Activated naive CD4-positive, alpha-beta T cell treated with anti-CD3 and anti-CD28 coated beads, Interleukin-2, amount 50 U/mL, for 24 hours (primary cell): ENCODE data around the gene SFT2D3.

Experiments
- H3K27ac Mint-ChIP-seq: one replicate; pipeline ENCODE4 v1.8.0; 2021; ENCODE audit warnings: mild to moderate bottlenecking, mixed read lengths
- H3K27me3 Mint-ChIP-seq: one replicate; pipeline ENCODE4 v1.8.0; 2021; ENCODE audit warnings: mixed read lengths
- H3K36me3 Mint-ChIP-seq: one replicate; pipeline ENCODE4 v1.8.0; 2021; ENCODE audit warnings: mixed read lengths
- H3K4me1 Mint-ChIP-seq: one replicate; pipeline ENCODE4 v1.8.0; 2021; ENCODE audit warnings: mixed read lengths
- H3K4me3 Mint-ChIP-seq: one replicate; pipeline ENCODE4 v1.8.0; 2021; ENCODE audit warnings: mild to moderate bottlenecking, mixed read lengths
- H3K9me3 Mint-ChIP-seq: one replicate; pipeline ENCODE4 v1.8.0; 2021; ENCODE audit warnings: mixed read lengths

The SFT2D3 gene

GRCh38 chr2:127707890-127708648 lies 6.8 kb downstream of the SFT2D3 start:
- peaks cover 14% of the 10 kb centered on the region for H3K36me3 Mint-ChIP-seq
- H3K9me3 Mint-ChIP-seq: no peaks in the 10 kb centered on the region
- peaks cover 27% of the 10 kb centered on the region for H3K4me1 Mint-ChIP-seq
- no peaks in the 10 kb centered on the region for H3K27me3 Mint-ChIP-seq
- no peak overlapping the region for H3K4me3 Mint-ChIP-seq
- no peak overlapping the region for H3K27ac Mint-ChIP-seq

- no peaks in the 10 kb centered on the region for H3K27me3 Mint-ChIP-seq
- H3K27ac Mint-ChIP-seq: peak overlapping the region; percentile 23
Observed at GRCh38 chr2:127709336-127709735, 8.0 kb downstream of the SFT2D3 start.

DNA sequence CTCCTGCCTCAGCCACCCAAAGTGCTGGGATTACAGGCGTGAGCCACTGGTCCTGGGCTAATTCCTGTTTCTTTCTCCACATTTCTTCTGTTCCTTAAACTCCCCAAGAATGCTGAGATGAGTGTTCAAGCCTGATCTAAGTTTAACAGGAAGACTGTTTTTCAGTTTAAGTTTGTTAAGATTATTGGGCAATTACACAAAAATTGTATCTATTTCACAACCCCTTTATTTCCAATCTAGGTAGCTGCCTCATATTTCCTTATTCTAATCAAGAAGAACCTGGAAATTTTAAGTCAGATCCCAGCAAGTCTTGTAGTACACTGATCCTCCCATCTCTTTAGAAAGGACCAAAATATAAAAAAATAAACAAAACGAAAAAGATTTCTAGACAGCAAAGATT lies 11.7 kb downstream of the SFT2D3 start:
- Mint-ChIP-seq H3K4me3 (no peak overlapping the region), H3K36me3 (peaks cover 9% of the 10 kb centered on the region), H3K27ac (peak overlapping the region; percentile 62), H3K9me3 (no peaks in the 10 kb centered on the region), H3K4me1 (no peaks in the 10 kb centered on the region), H3K27me3 (no peaks in the 10 kb centered on the region)

More at GRCh38 chr2:127709336-127709735, 8.0 kb downstream of the SFT2D3 start:
- Mint-ChIP-seq H3K4me3 (no peak overlapping the region), H3K36me3 (peaks cover 12% of the 10 kb centered on the region), H3K9me3 (no peaks in the 10 kb centered on the region), H3K4me1 (peaks cover 16% of the 10 kb centered on the region)

DNA sequence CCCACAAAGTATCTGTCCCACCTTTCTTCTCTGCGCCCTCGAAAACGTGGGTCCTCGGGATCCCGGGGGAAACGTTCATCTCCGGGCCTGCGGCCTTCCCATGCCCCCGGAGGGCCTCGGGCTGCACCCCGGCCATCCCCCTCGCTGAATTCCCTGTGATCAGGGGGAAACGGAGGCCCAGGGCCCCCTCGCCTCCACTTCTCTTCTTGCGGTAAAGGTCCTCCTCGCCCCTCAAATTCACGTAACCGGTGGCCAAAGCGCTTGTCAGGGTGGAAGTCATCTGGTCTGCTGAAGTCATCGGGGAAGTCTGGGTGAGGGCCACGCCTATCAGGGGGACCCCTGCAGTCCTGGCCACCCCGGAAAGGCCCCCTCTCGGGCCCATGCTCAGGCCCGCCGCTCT lies 12.3 kb downstream of the SFT2D3 start:
- H3K4me1 Mint-ChIP-seq: no peaks in the 10 kb centered on the region
- no peak overlapping the region for H3K4me3 Mint-ChIP-seq
- H3K9me3 Mint-ChIP-seq: no peaks in the 10 kb centered on the region
- H3K36me3 Mint-ChIP-seq: peaks cover 12% of the 10 kb centered on the region
- H3K27me3 Mint-ChIP-seq: no peaks in the 10 kb centered on the region
- H3K27ac Mint-ChIP-seq: no peak overlapping the region

DNA sequence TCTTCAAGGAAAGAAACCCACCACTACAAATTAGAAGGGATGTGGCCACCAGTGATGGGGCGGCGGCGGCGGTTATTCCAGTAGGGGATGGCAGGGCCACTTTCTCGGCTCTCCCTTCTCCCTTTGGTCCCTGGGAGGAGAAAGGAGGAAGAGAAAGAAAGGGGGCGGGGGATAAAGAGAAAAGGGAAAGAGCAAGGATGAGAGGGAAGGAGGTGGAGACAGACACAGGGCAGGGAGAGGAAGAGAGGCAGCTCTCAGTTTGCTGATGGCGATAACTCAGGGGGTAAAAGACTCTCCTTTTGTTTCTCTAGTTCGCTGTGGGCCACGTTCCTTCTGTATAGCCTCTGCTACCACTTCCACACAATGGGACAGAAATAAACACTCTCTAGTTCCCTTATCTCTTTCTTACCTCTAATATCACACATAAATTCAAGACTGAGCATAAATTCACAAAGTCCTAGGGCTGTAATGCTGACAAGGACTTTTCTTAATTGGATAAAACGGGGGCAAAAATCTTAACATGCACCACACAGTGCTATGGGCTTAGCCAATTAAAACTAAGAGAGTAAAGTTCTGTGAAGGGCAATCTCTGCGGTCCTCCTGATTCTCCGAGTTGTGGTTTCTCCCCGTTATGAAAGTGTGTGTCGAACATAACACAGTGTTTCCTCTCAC lies 14.6 kb downstream of the SFT2D3 start:
- Mint-ChIP-seq H3K27ac (no peak overlapping the region), H3K4me1 (no peaks in the 10 kb centered on the region)

DNA sequence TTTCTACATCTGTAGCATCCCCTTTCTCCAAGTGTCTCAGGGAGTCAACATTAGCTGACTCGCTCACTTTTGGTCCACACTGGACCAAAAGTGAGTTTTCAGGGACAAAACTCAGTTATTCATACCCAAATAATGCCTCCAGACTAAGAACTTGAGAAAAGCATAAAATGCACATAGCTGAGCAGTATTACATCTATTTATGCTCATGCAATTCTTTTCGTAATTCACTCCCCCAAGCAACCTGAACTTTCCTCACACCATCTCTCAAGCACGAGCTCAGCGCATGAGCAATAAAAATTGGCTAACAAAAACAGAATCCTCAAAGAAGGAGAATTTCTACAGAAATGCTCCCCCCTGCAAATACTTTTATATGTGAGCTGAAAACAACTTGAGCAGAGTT lies 17.0 kb downstream of the SFT2D3 start:
- Mint-ChIP-seq H3K27ac (no peak overlapping the region), H3K9me3 (no peaks in the 10 kb centered on the region), H3K4me3 (no peak overlapping the region), H3K36me3 (peaks cover 22% of the 10 kb centered on the region), H3K4me1 (peaks cover 6% of the 10 kb centered on the region), H3K27me3 (no peaks in the 10 kb centered on the region)

More for the DNA sequence above, 14.6 kb downstream of the SFT2D3 start:
- Mint-ChIP-seq H3K27me3 (no peaks in the 10 kb centered on the region), H3K9me3 (no peaks in the 10 kb centered on the region), H3K36me3 (peaks cover 11% of the 10 kb centered on the region), H3K4me3 (no peak overlapping the region)

DNA sequence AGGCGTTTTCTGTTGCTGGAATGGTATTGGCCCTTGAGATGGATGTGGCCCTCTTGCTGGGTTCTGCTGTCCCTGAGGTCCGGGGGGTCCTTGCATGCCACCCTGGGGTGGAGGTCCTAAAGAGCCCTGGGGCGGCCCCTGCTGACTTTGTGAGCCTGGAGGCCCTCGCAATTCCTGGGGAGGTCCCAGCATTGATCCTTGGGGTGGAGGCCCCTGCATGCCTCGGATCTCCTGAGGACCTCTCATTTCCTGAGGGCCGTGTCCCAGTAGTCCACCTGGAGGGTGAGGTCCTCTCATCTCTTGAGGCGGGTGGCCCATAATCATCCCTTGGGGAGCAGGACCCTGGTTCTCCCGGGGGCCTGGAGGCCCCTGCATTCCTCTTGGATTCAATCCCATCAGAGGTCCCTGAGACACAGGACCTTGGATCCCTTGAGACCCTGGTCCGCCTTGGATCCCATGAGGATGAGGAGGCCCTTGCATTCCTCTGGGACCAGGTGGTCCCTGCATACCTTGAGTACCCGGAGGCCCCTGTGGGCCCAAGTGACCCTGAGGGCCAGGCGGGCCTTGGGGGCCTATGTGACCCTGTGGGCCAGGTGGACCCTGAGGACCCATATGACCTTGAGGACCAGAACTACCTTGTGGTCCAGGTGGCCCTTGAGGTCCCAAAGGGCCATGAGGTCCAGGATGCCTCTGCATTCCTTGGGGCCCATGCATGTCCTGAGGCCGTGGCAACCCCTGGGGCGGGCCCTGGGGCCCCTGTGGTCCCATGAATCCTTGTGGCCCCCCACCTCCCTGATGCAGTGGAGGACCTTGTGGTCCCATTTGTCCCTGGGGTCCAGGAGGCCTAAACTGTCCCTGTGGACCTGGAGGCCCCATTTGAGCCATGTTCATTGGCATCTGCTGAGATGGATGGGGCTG lies 18.3 kb downstream of the SFT2D3 start:
- peaks cover 22% of the 10 kb centered on the region for H3K36me3 Mint-ChIP-seq
- H3K27me3 Mint-ChIP-seq: no peaks in the 10 kb centered on the region
- H3K27ac Mint-ChIP-seq: no peak overlapping the region
- no peak overlapping the region for H3K4me3 Mint-ChIP-seq
- peaks cover 6% of the 10 kb centered on the region for H3K4me1 Mint-ChIP-seq
- H3K9me3 Mint-ChIP-seq: no peaks in the 10 kb centered on the region

DNA sequence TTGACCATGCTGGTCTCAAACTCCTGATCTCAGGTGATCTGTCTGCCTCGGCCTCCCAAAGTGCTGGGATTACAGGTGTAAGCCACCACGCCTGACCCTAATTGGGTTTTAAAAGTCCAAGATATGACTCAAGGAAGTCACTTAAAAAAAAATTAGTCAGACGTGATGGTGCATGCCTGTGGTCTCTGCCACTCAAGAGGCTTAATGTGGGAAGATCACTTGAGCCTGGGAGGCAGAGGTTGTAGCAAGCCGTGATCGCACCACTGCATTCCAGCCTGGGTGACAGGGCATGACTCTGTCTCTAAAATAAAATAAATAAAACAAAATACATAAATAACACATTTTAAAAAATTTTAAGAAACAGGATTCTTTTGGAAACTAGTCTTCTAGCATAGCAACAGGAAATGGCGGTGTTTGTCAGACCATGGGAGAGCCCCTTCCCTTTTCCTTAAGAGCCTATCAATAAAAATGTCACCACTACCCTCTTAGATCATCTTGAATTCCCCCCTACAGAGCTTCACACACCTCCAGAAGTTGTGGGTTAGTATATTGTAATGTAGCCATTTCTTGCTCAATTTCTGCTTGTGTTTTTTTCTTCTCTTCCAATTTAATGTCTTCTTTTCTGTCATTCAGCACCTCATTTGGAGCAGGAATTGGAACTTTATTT lies 20.1 kb downstream of the SFT2D3 start:
- H3K27me3 Mint-ChIP-seq: no peaks in the 10 kb centered on the region
- H3K27ac Mint-ChIP-seq: no peak overlapping the region
- H3K36me3 Mint-ChIP-seq: peaks cover 29% of the 10 kb centered on the region
- H3K9me3 Mint-ChIP-seq: no peaks in the 10 kb centered on the region
- H3K4me3 Mint-ChIP-seq: no peak overlapping the region
- H3K4me1 Mint-ChIP-seq: peaks cover 6% of the 10 kb centered on the region

- no peaks in the 10 kb centered on the region for H3K27me3 Mint-ChIP-seq
- H3K4me1 Mint-ChIP-seq: peaks cover 6% of the 10 kb centered on the region
- peaks cover 29% of the 10 kb centered on the region for H3K36me3 Mint-ChIP-seq
- peak overlapping the region; percentile 1 for H3K27ac Mint-ChIP-seq
- no peaks in the 10 kb centered on the region for H3K9me3 Mint-ChIP-seq
- H3K4me3 Mint-ChIP-seq: no peak overlapping the region
Observed at GRCh38 chr2:127721978-127722355, 20.7 kb downstream of the SFT2D3 start.

GRCh38 chr2:127722807-127723206 lies 21.5 kb downstream of the SFT2D3 start:
- H3K36me3 Mint-ChIP-seq: peaks cover 30% of the 10 kb centered on the region

DNA sequence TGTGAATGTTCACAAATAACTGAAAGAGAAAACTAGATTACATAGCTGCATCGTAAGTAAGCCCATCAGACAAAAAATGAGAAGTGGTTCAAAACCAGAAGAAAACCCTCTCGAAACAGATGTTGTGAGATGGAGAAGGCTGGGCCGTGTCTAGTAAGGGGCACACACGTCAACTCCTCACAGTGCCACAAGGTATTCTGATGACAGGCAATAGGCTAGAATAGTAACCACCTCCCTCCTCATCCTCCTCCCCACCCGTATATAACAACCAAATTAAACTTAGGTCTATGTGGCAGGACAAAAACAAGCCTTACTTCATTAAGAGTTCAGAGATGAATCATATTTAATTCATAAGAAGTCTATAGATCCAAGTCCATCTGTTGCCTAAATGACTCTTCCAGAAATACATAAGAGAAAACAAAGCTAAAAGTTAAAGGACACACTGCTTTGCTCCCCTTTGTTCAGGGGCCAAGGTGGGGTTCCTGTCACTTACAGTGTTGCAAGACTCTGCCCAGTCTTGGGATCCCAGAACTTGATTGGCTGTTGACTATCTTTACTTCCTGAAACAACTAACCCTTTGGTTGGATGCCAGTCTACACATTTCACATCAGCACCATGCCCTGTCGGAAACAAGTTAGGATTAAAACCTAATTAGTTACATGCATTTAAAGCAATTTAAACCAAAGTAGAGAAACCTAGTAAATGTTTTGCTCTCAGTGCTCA lies 25.0 kb downstream of the SFT2D3 start:
- no peak overlapping the region for H3K27ac Mint-ChIP-seq
- no peaks in the 10 kb centered on the region for H3K9me3 Mint-ChIP-seq
- H3K27me3 Mint-ChIP-seq: no peaks in the 10 kb centered on the region
- H3K36me3 Mint-ChIP-seq: peaks cover 24% of the 10 kb centered on the region
- no peak overlapping the region for H3K4me3 Mint-ChIP-seq
- H3K4me1 Mint-ChIP-seq: peaks cover 6% of the 10 kb centered on the region

More at GRCh38 chr2:127722807-127723206, 21.5 kb downstream of the SFT2D3 start:
- peaks cover 6% of the 10 kb centered on the region for H3K4me1 Mint-ChIP-seq
- H3K4me3 Mint-ChIP-seq: no peak overlapping the region
- H3K27me3 Mint-ChIP-seq: no peaks in the 10 kb centered on the region
- H3K9me3 Mint-ChIP-seq: no peaks in the 10 kb centered on the region
- no peak overlapping the region for H3K27ac Mint-ChIP-seq

- no peaks in the 10 kb centered on the region for H3K9me3 Mint-ChIP-seq
- H3K36me3 Mint-ChIP-seq: peaks cover 2% of the 10 kb centered on the region
- no peak overlapping the region for H3K4me3 Mint-ChIP-seq
Observed at GRCh38 chr2:127733113-127733815, 32.0 kb downstream of the SFT2D3 start.

GRCh38 chr2:127733816-127734537 lies 32.7 kb downstream of the SFT2D3 start:
- Mint-ChIP-seq H3K36me3 (peaks cover 9% of the 10 kb centered on the region), H3K27me3 (no peaks in the 10 kb centered on the region), H3K27ac (no peak overlapping the region), H3K4me1 (peaks cover 12% of the 10 kb centered on the region), H3K9me3 (no peaks in the 10 kb centered on the region), H3K4me3 (no peak overlapping the region)

More at GRCh38 chr2:127733113-127733815, 32.0 kb downstream of the SFT2D3 start:
- no peak overlapping the region for H3K27ac Mint-ChIP-seq
- H3K27me3 Mint-ChIP-seq: no peaks in the 10 kb centered on the region
- H3K4me1 Mint-ChIP-seq: peaks cover 5% of the 10 kb centered on the region

DNA sequence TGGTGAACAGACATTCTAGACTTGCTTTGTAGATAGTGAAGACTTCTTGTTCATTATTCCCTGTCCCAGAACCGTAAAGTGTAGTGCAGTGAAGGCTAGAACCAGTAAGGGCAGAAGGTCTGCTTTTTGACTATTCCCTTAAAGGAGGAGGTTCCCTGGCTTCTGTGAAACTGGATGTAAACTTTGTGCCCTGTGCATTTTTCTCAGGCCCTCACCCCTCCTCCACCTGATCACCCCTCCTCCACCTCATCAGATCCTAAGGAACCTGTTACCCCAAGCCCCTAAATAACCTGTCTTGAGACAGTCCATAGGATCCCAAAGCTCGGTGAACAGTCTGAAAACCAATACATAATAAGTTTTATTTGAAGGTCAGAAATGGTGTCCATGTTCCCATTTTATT lies 33.7 kb downstream of the SFT2D3 start:
- no peak overlapping the region for H3K27ac Mint-ChIP-seq
- H3K27me3 Mint-ChIP-seq: no peaks in the 10 kb centered on the region
- no peak overlapping the region for H3K4me3 Mint-ChIP-seq

More for the DNA sequence above, 33.7 kb downstream of the SFT2D3 start:
- peaks cover 13% of the 10 kb centered on the region for H3K36me3 Mint-ChIP-seq
- H3K9me3 Mint-ChIP-seq: no peaks in the 10 kb centered on the region
- H3K4me1 Mint-ChIP-seq: peaks cover 20% of the 10 kb centered on the region
